Lower leg skin (tissue), 4 donors: ENCODE data around the gene NPAS1. TPM values are rescaled to one million over a fixed set of nuclear protein-coding genes. Genes with fewer than 3 reads are reported as not detected.
"Not testable (repeated sequence)": the region's sequence is repeated elsewhere in the genome, so short reads cannot be mapped to it uniquely, and the experiment has no call there.

Experiments
- DNase-seq, 2 donors: peaks; one replicate each; pipeline ENCODE4 v3.0.0-alpha.2; 2019; ENCODE audit warnings: low spot score in 2 of 2
- H3K4me3 ChIP-seq: fragments of 200-600 bp; sonication (generic); 2 replicates; pipeline ENCODE4 v1.5.1; 2017; ENCODE audit warnings: mild to moderate bottlenecking, low read depth; ENCODE audit not compliant: poor library complexity, severe bottlenecking
- CTCF ChIP-seq, 3 donors: fragments of 450-650 bp; IDR thresholded peaks; one replicate each; pipeline ENCODE4 v1.5.1; 2016; ENCODE audit warnings: antibody characterized with exemption in 3 of 3, mild to moderate bottlenecking in 3 of 3, moderate library complexity in 2 of 3
- POLR2A ChIP-seq, 2 donors: fragments of 450-650 bp; IDR thresholded peaks; one replicate each; pipeline ENCODE4 v1.6.1; 2016 to 2017; ENCODE audit warnings: antibody characterized with exemption in 2 of 2, mild to moderate bottlenecking in 1 of 2, moderate library complexity in 1 of 2
- WGBS, 2 donors: methylation state at CpG; one replicate each; pipeline ENCODE4 v1.1.5; 2018; 5-methylcytosine and 5-hydroxymethylcytosine counted together
- intact Hi-C: fragments of 100-400 bp; cut with DNase I; formaldehyde crosslinking; loops from one replicate; pipeline ENCODE4 v1.15.0; 2023; ENCODE audit warnings: low total_unique reads
- total RNA-seq, 4 donors: library from RNA; depleted of rRNA; stranded (reverse); fragments of >200 nt; gene quantifications; one replicate each; pipeline ENCODE4 v1.1.0, GENCODE V29; 2016

NPAS1 gene
- total RNA-seq, 4 donors from 2014 or later, result 5.7 to 24.3 (median 12.6) TPM

- intact Hi-C loops, result no loop called here
- TF ChIP-seq CTCF (IDR thresholded peaks at IDR 0.05), result no peak
- no peak for TF ChIP-seq POLR2A (IDR thresholded peaks at IDR 0.05)
- WGBS, 2 donors, result 82 to 91% methylated on average over 13 of the region's 13 CpGs
- no peak overlapping the region for H3K4me3 ChIP-seq
- no peak for DNase-seq
Measured at GRCh38 chr19:47075941-47076340, 56.3 kb downstream of the NPAS1 start.

GRCh38 chr19:47078351-47078750, 58.7 kb downstream of the NPAS1 start:
- not testable (repeated sequence) for DNase-seq, H3K4me3 ChIP-seq
- intact Hi-C loops, result loop anchor here (2.0 kb wide), 1 partner anchor 46 kb away; no protein-coding TSS in a partner anchor
- WGBS, 2 donors, result 87 to 93% methylated on average over 13 of the region's 13 CpGs

GRCh38 chr19:47081095-47081494, 61.5 kb downstream of the NPAS1 start:
- WGBS, 2 donors, result 81% methylated on average over 6 of the region's 6 CpGs
- no peak for DNase-seq
- no peak overlapping the region for H3K4me3 ChIP-seq
- TF ChIP-seq POLR2A (IDR thresholded peaks at IDR 0.05) (no peak), CTCF (IDR thresholded peaks at IDR 0.05) (no peak)
- intact Hi-C loops, result no loop called here

GRCh38 chr19:47082493-47082892, 62.9 kb downstream of the NPAS1 start:
- intact Hi-C loops, result no loop called here

GRCh38 chr19:47084879-47085439, 65.3 kb downstream of the NPAS1 start:
- intact Hi-C loops, result no loop called here
- no peak for TF ChIP-seq POLR2A (IDR thresholded peaks at IDR 0.05)
- no peak for TF ChIP-seq CTCF (IDR thresholded peaks at IDR 0.05)
- 91 to 92% methylated on average over 22 to 24 of the region's 24 CpGs for WGBS, 2 donors
- no peak overlapping the region for H3K4me3 ChIP-seq
- no peak for DNase-seq

More at GRCh38 chr19:47082493-47082892, 62.9 kb downstream of the NPAS1 start:
- no peak for DNase-seq
- WGBS, 2 donors, result 94 to 96% methylated on average over 5 of the region's 5 CpGs
- H3K4me3 ChIP-seq, result no peak overlapping the region
- TF ChIP-seq POLR2A (IDR thresholded peaks at IDR 0.05) (no peak), CTCF (IDR thresholded peaks at IDR 0.05) (no peak)

- no peak for DNase-seq
- TF ChIP-seq CTCF (IDR thresholded peaks at IDR 0.05), result no peak
- no peak for TF ChIP-seq POLR2A (IDR thresholded peaks at IDR 0.05)
- intact Hi-C loops, result no loop called here
- no peak overlapping the region for H3K4me3 ChIP-seq
- WGBS, 2 donors, result 95% methylated on average over 17 of the region's 17 CpGs
Measured at GRCh38 chr19:47086280-47086679, 66.6 kb downstream of the NPAS1 start.
